ENCODE data around the gene PEBP1.

The PEBP1 gene

DNA sequence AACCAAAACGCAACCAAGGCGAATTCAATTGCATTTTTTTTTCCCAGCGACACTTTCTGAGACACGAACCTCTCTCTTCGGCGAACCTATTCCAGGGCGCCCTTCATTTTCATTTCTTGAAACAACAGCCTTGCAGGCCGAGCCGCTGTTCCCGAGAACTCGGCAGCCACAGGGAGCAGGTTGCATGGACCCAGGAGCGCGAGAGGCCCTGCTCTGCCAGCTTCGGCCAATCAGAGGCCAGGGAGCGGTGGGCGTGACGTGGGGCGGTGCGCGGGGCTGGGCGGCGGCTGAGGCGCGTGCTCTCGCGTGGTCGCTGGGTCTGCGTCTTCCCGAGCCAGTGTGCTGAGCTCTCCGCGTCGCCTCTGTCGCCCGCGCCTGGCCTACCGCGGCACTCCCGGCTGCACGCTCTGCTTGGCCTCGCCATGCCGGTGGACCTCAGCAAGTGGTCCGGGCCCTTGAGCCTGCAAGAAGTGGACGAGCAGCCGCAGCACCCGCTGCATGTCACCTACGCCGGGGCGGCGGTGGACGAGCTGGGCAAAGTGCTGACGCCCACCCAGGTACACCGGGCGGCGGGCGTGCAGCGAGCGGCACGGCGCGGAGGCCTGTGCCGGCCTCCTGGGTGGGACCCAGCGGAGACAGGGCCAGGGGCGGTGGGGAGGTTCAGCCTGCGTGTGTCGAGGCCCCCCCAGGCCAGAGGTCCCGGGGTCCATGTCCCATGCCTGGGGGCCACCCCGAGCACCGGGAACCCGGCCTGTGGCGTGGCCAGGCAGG lies at the start of gene PEBP1:
PEBP1 (plus strand) TSS at position 337 of the 771 bp plus-strand sequence; CDS start at position 423, 86 bp downstream.
- peak within 1 kb of the TSS; percentile 61 for H3K4me3 ChIP-seq (ENCODE audit: low read depth, low read length)
- TF ChIP-seq, protein P1, sequence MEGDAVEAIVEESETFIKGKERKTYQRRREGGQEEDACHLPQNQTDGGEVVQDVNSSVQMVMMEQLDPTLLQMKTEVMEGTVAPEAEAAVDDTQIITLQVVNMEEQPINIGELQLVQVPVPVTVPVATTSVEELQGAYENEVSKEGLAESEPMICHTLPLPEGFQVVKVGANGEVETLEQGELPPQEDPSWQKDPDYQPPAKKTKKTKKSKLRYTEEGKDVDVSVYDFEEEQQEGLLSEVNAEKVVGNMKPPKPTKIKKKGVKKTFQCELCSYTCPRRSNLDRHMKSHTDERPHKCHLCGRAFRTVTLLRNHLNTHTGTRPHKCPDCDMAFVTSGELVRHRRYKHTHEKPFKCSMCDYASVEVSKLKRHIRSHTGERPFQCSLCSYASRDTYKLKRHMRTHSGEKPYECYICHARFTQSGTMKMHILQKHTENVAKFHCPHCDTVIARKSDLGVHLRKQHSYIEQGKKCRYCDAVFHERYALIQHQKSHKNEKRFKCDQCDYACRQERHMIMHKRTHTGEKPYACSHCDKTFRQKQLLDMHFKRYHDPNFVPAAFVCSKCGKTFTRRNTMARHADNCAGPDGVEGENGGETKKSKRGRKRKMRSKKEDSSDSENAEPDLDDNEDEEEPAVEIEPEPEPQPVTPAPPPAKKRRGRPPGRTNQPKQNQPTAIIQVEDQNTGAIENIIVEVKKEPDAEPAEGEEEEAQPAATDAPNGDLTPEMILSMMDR (IDR thresholded peaks at IDR 0.05; ENCODE audit: low read depth, low read length) = no peak
- in situ Hi-C loops (cut with HindIII; ENCODE audit: low sequenced_read_pairs) = no loop called here
- peak; percentile 90 for DNase-seq (ENCODE audit: low read depth, low spot score)

DNA sequence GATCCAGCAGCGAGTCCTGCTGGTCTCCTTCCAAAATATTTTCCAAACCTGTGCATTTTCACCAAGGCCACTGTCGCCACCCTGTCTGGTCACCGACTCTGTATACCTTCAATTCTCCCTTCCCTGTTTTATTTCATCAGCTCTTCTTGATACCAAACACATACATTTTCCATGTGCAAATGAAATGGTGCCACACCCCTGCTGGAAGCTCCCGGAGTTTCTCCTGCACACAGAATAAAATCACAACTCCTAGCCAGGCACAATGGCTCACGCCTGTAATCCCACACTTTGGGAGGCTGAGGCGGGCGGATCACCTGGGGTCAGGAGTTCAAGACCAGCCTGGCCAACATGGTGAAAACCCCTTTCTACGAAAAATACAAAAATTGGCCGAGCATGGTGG lies 46.1 kb upstream of the PEBP1 start:
- in situ Hi-C loops (cut with HindIII; ENCODE audit: low sequenced_read_pairs) = no loop called here
- H3K4me3 ChIP-seq (ENCODE audit: low read depth, low read length) = no peak overlapping the region
- TF ChIP-seq, protein P1 (IDR thresholded peaks at IDR 0.05; ENCODE audit: low read depth, low read length) = no peak
- DNase-seq (ENCODE audit: low read depth, low spot score) = no peak

DNA sequence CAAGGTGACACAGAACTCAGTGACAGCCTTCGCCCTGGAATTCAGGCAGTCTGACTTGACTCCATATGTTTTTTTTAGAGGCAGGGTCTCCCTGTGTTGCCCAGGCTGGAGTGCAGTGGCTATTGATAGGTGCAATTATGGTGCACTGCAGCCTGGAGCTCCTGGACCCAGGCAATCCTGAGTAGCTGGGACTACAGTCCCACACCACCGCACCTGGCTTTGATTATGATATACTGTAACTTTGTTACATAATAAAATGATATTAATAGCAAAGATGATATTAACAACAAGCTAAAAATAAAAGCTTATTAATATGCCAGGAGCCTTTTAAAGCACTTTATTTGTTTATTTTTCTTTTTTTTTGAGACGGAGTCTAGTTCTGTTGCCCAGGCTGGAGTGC lies 41.9 kb upstream of the PEBP1 start:
- no peak overlapping the region for H3K4me3 ChIP-seq (ENCODE audit: low read depth, low read length)
- DNase-seq (ENCODE audit: low read depth, low spot score) = no peak
- in situ Hi-C loops (cut with HindIII; ENCODE audit: low sequenced_read_pairs) = no loop called here
- TF ChIP-seq, protein P1 (IDR thresholded peaks at IDR 0.05; ENCODE audit: low read depth, low read length) = no peak

DNA sequence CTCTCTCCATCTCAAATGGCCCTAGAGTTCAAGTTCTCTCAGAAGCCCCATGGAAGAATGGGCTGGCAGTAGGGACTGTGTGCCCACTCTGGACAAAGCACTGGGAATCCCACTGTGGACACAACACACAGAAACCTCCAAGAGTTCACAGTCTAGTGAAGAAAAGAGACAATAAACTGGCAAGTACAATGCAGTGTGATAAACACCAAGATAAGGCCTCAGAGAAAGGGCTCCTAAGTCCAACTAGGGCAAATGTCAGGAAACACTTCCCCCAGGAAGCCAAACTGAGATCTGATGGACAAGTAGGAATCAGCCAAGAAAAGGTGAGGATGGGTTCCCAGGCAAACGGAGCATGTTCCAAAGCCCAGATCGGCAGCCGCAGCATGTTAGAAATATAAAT lies 37.5 kb upstream of the PEBP1 start:
- TF ChIP-seq, protein P1 (IDR thresholded peaks at IDR 0.05; ENCODE audit: low read depth, low read length) = no peak
- in situ Hi-C loops (cut with HindIII; ENCODE audit: low sequenced_read_pairs) = no loop called here
- H3K4me3 ChIP-seq (ENCODE audit: low read depth, low read length) = no peak overlapping the region
- DNase-seq (ENCODE audit: low read depth, low spot score) = no peak

DNA sequence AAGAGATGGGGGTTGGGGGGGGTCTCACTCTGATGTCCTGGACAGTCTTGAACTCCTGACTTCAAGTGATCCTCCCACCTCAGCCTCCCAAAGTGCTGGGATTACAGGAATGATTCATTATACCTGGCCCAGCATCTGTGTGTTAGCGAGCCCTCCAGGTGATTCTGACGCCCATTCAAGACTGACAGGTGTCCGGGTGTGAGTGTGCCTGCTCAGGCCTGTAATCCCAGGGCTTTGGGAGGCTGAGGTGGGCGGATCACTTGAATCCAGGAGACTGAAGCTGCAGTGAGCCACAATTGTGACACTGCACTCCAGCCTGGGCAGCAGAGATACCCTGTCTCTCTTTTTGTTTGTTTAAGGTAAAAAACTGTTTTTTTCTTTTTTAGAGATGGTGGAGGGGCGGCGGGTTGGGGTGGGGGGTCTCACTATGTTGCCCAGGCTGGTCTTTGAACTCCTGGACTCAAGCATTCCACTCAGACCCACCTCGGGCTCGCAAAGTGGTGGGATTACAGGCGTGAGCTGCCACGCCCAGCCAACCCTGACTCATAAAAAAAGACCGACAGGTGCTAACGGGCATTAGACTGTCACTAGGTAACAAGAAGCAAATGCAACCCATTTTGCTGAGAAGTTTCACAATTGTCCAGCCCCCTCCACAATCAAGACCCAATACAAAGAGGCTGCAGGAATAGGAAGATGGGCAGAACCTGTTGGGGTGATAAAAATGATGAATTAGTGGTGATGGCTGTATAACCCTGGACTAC lies 36.8 kb upstream of the PEBP1 start:
- TF ChIP-seq, protein P1 (IDR thresholded peaks at IDR 0.05; ENCODE audit: low read depth, low read length) = no peak
- in situ Hi-C loops (cut with HindIII; ENCODE audit: low sequenced_read_pairs) = no loop called here
- H3K4me3 ChIP-seq (ENCODE audit: low read depth, low read length) = no peak overlapping the region
- no peak for DNase-seq (ENCODE audit: low read depth, low spot score)

DNA sequence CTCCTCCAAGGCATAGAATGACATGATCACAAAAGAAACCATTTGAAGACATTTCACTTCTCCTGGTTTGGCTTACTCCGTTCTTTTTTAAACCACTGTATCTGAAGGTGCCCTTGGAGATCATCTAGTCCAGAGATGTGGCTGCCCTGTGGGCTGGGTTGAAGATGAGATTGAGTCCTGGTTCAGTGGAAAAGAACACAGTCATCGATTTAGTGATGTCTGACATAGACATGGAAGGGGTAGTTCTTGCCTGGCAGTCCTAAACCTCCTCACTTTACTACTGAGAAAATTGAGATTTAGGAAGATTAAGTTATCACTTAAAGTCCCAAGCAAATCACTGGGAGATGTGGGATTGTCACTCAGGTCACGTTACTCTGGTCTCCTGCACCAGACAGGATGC lies 34.9 kb upstream of the PEBP1 start:
- H3K4me3 ChIP-seq (ENCODE audit: low read depth, low read length) = no peak overlapping the region
- TF ChIP-seq, protein P1 (IDR thresholded peaks at IDR 0.05; ENCODE audit: low read depth, low read length) = no peak
- in situ Hi-C loops (cut with HindIII; ENCODE audit: low sequenced_read_pairs) = no loop called here
- DNase-seq (ENCODE audit: low read depth, low spot score) = no peak

All from astrocyte of the spinal cord (primary cell).